ENCODE data around the gene ITPR2.

GRCh38 chr12:26519462-26519861, 313.5 kb downstream of the ITPR2 start:
- TF ChIP-seq CTCF (IDR thresholded peaks at IDR 0.05; ENCODE audit: insufficient read depth, low read length) (no peak), REST (IDR thresholded peaks at IDR 0.05; ENCODE audit: insufficient replicate concordance, low read depth) (no peak), POLR2AphosphoS5 (IDR thresholded peaks at IDR 0.05; ENCODE audit: low read depth) (no peak), GABPA (IDR thresholded peaks at IDR 0.05; ENCODE audit: low read depth) (no peak)

Data from HL-60 (cell line).